GM18907 (cell line): ENCODE measurements around the gene FTSJ1.
"Not testable (repeated sequence)": the region's sequence is repeated elsewhere in the genome, so short reads cannot be mapped to it uniquely, and the experiment has no call there.

Experiments used
- ATAC-seq: cut with Tn5 transposase; IDR thresholded peaks from one replicate; pipeline ENCODE4 v1.9.1; 2021; ENCODE audit warnings: mild to moderate bottlenecking, moderate library complexity; ENCODE audit not compliant: unreplicated experiment

FTSJ1 gene

GRCh38 chrX:48493890-48494364, 17.9 kb downstream of the FTSJ1 start:
- no peak for ATAC-seq

GRCh38 chrX:48496660-48497059, 20.7 kb downstream of the FTSJ1 start:
- ATAC-seq = no peak

- no peak for ATAC-seq
Measured at GRCh38 chrX:48497871-48498270, 21.9 kb downstream of the FTSJ1 start.

- ATAC-seq = no peak
Measured at GRCh38 chrX:48498374-48498809, 22.4 kb downstream of the FTSJ1 start.

- no peak for ATAC-seq
Measured at GRCh38 chrX:48504261-48504660, 28.3 kb downstream of the FTSJ1 start.

GRCh38 chrX:48505481-48505880, 29.5 kb downstream of the FTSJ1 start:
- no peak for ATAC-seq

- ATAC-seq = no peak
Measured at GRCh38 chrX:48507246-48507645, 31.2 kb downstream of the FTSJ1 start.

GRCh38 chrX:48508400-48509244, 32.6 kb downstream of the FTSJ1 start, which contains the start of gene PORCN:
TSS of gene PORCN (plus strand) at chrX:48508992. CDS start at chrX:48509821, 829 bp downstream.
- peak; percentile 73 for ATAC-seq

- ATAC-seq = peak; percentile 16
Measured at GRCh38 chrX:48509245-48509590, 33.2 kb downstream of the FTSJ1 start.

- no peak for ATAC-seq
Measured at GRCh38 chrX:48509619-48510018, 33.6 kb downstream of the FTSJ1 start.

GRCh38 chrX:48511560-48511959, 35.6 kb downstream of the FTSJ1 start:
- no peak for ATAC-seq

- no peak for ATAC-seq
Measured at GRCh38 chrX:48512371-48512935, 36.5 kb downstream of the FTSJ1 start.

- ATAC-seq = no peak
Measured at GRCh38 chrX:48513670-48514069, 37.7 kb downstream of the FTSJ1 start.

- no peak for ATAC-seq
Measured at GRCh38 chrX:48514126-48514806, 38.3 kb downstream of the FTSJ1 start.

- no peak for ATAC-seq
Measured at GRCh38 chrX:48514868-48515460, 39.0 kb downstream of the FTSJ1 start.

GRCh38 chrX:48515842-48516241, 39.8 kb downstream of the FTSJ1 start:
- ATAC-seq = no peak

- no peak for ATAC-seq
Measured at GRCh38 chrX:48516285-48516684, 40.3 kb downstream of the FTSJ1 start.

GRCh38 chrX:48516987-48517386, 41.0 kb downstream of the FTSJ1 start:
- no peak for ATAC-seq

- ATAC-seq = not testable (repeated sequence)
Measured at GRCh38 chrX:48519481-48519880, 43.5 kb downstream of the FTSJ1 start.

- ATAC-seq = no peak
Measured at GRCh38 chrX:48520455-48520854, 44.5 kb downstream of the FTSJ1 start.

- no peak for ATAC-seq
Measured at GRCh38 chrX:48520976-48521352, 45.0 kb downstream of the FTSJ1 start.
